HCT116 (cell line): ENCODE results near the gene NXF1. TPM values are rescaled to one million over a fixed set of nuclear protein-coding genes. Genes with fewer than 3 reads are reported as not detected.

ENCODE experiments used
- ATAC-seq: fragments of 200-7000 bp; cut with Tn5 transposase; 2 replicates; pipeline ENCODE4 v1.9.1; 2020; ENCODE audit warnings: mild to moderate bottlenecking, moderate library complexity
- BruUV-seq: library from RNA; stranded (reverse); fragments of 400-500 nt; replicated peaks from 2 replicates; lab custom pipeline; 2021; lab: Mats Ljungman, UMichigan
- CTCF ChIA-PET: fragments of 300-600 bp; sonication (Branson Sonifier 250); formaldehyde crosslinking; loops from one replicate; lab custom pipeline; 2021; ENCODE audit warnings: antibody characterized with exemption; lab: Charles Lee
- POLR2A ChIA-PET: fragments of 300-600, 350-600 bp; sonication (Branson Sonifier 250); formaldehyde crosslinking; loops from one replicate; lab custom pipeline; 2021; ENCODE audit warnings: antibody characterized with exemption; lab: Charles Lee
- RAD21 ChIA-PET, 2 experiments: fragments of 300-600 bp; sonication (Branson Sonifier 250); formaldehyde crosslinking; loops; one replicate each; lab custom pipeline; 2023; ENCODE audit warnings: low total read pairs in 2 of 2; ENCODE audit not compliant: uncharacterized antibody in 2 of 2, unreplicated experiment in 2 of 2, low non-redundant PET in 1 of 2; lab: Charles Lee
- DNase-seq: peaks from one replicate; pipeline ENCODE4 v3.0.0-alpha.2; 2010; ENCODE audit warnings: low read depth, low spot score
- H2AFZ ChIP-seq: fragments of 200-600 bp; shearing (Covaris generic), sonication (generic); 2 replicates; pipeline ENCODE4 v1.6.1; 2017; ENCODE audit warnings: low read depth, mixed run types, mixed read lengths, antibody characterized with exemption, low read length; ENCODE audit not compliant: poor library complexity, severe bottlenecking
- H3K27ac ChIP-seq: 2 replicates; pipeline ENCODE4 v1.5.1; 2012; ENCODE audit warnings: low read depth, low read length
- H3K27me3 ChIP-seq: fragments of 200-600 bp; sonication (generic); 2 replicates; pipeline ENCODE4 v1.6.1; 2016; ENCODE audit warnings: mixed run types, low read length, mixed read lengths; ENCODE audit not compliant: insufficient read depth
- H3K36me3 ChIP-seq, 2 experiments: fragments of 200-500 bp in 1 of 2; fragments of 200-600 bp in 1 of 2; sonication (Bioruptor generic) in 1 of 2; sonication (generic) in 1 of 2; 2 replicates each; pipeline versions ENCODE4 v1.5.1 to v1.6.1; 2014 to 2016; ENCODE audit warnings: low read length in 2 of 2, inconsistent platforms in 1 of 2, mixed read lengths in 1 of 2, mixed run types in 1 of 2; ENCODE audit not compliant: insufficient read depth in 2 of 2, control insufficient read depth in 1 of 2
- H3K4me1 ChIP-seq, 2 experiments: fragments of 200-600 bp in 1 of 2; sonication (generic) in 1 of 2; 2 replicates each; pipeline versions ENCODE4 v1.5.1 to v1.6.1; 2012 to 2017; ENCODE audit warnings: low read length in 2 of 2, inconsistent platforms in 1 of 2, mild to moderate bottlenecking in 1 of 2, mixed read lengths in 1 of 2, mixed run types in 1 of 2, moderate library complexity in 1 of 2; ENCODE audit not compliant: insufficient read depth in 2 of 2, control insufficient read depth in 1 of 2
- H3K4me2 ChIP-seq: fragments of 200-600 bp; sonication (generic); 2 replicates; pipeline ENCODE4 v1.6.1; 2017; ENCODE audit warnings: mixed run types, low read length, mixed read lengths
- H3K4me3 ChIP-seq, 2 experiments: fragments of 200-600 bp in 1 of 2; sonication (generic) in 1 of 2; replicated peaks in 1 of 2; 2 replicates each; pipeline ENCODE4 v1.5.1; 2011 to 2016; ENCODE audit warnings: low read length in 2 of 2, control low read depth in 1 of 2, low read depth in 1 of 2, mild to moderate bottlenecking in 1 of 2, mixed read lengths in 1 of 2, mixed run types in 1 of 2
- H3K79me2 ChIP-seq: fragments of 200-600 bp; sonication (generic); 2 replicates; pipeline ENCODE4 v1.6.1; 2017; ENCODE audit warnings: mild to moderate bottlenecking, mixed run types, low read length, moderate library complexity, mixed read lengths; ENCODE audit not compliant: insufficient read depth
- H3K9ac ChIP-seq: fragments of 200-600 bp; sonication (generic); 2 replicates; pipeline ENCODE4 v1.6.1; 2016; ENCODE audit warnings: low read length, mixed read lengths
- H3K9me2 ChIP-seq: fragments of 200-600 bp; sonication (generic), shearing (Covaris generic); 2 replicates; pipeline ENCODE4 v1.6.1; 2017; ENCODE audit warnings: mixed run types, mild to moderate bottlenecking, moderate library complexity; ENCODE audit not compliant: insufficient read depth
- H3K9me3 ChIP-seq, 2 experiments: fragments of 200-500 bp in 1 of 2; fragments of 200-600 bp in 1 of 2; sonication (Bioruptor generic) in 1 of 2; sonication (generic) in 1 of 2; 2 replicates each; pipeline ENCODE4 v1.6.1; 2014 to 2017; ENCODE audit warnings: low read length in 2 of 2, mixed read lengths in 2 of 2, inconsistent platforms in 1 of 2, low read depth in 1 of 2, mild to moderate bottlenecking in 1 of 2, mixed run types in 1 of 2, moderate library complexity in 1 of 2; ENCODE audit not compliant: control insufficient read depth in 1 of 2, insufficient read depth in 1 of 2
- H4K20me1 ChIP-seq: fragments of 200-600 bp; sonication (generic), shearing (Covaris generic); 2 replicates; pipeline ENCODE4 v1.6.1; 2017; ENCODE audit warnings: mixed run types, mild to moderate bottlenecking, moderate library complexity; ENCODE audit not compliant: insufficient read depth
- ATF3 ChIP-seq: IDR thresholded peaks from 2 replicates; pipeline ENCODE4 v1.6.1; 2012
- CTCF ChIP-seq, 3 experiments: fragments of 200-600 bp in 1 of 3; sonication (generic) in 1 of 3; IDR thresholded peaks in 2 of 3; conservative IDR thresholded peaks in 1 of 3; 2 replicates each; pipeline ENCODE4 v1.5.1; 2012 to 2017; ENCODE audit warnings: low read depth in 2 of 3, low read length in 2 of 3, antibody characterized with exemption in 1 of 3, borderline replicate concordance in 1 of 3, control low read depth in 1 of 3, mild to moderate bottlenecking in 1 of 3, mixed read lengths in 1 of 3, mixed run types in 1 of 3, moderate library complexity in 1 of 3; ENCODE audit not compliant: insufficient read depth in 1 of 3
- EGR1 ChIP-seq: IDR thresholded peaks from 2 replicates; pipeline ENCODE4 v1.6.1; 2012; ENCODE audit warnings: low read depth
- ELF1 ChIP-seq: IDR thresholded peaks from 2 replicates; pipeline ENCODE4 v1.6.1; 2012; ENCODE audit warnings: low read depth, borderline replicate concordance
- EZH2 ChIP-seq: fragments of 200-600 bp; sonication (generic); IDR thresholded peaks from 2 replicates; pipeline ENCODE4 v1.6.1; 2017; ENCODE audit warnings: antibody characterized with exemption, mixed run types
- EZH2phosphoT487 ChIP-seq: fragments of 200-600 bp; IDR thresholded peaks from 2 replicates; pipeline ENCODE4 v1.6.1; 2018; ENCODE audit warnings: antibody characterized with exemption, borderline replicate concordance
- FOSL1 ChIP-seq: IDR thresholded peaks from 2 replicates; pipeline ENCODE4 v1.6.1; 2012; ENCODE audit warnings: low read depth
- JUND ChIP-seq: IDR thresholded peaks from 2 replicates; pipeline ENCODE4 v1.6.1; 2012
- POLR2A ChIP-seq: IDR thresholded peaks from 2 replicates; pipeline ENCODE4 v1.7.0; 2011; ENCODE audit warnings: borderline replicate concordance; ENCODE audit not compliant: insufficient read depth, insufficient read length; ENCODE audit errors: extremely low read depth
- POLR2AphosphoS5 ChIP-seq: IDR thresholded peaks from 2 replicates; pipeline ENCODE4 v1.6.1; 2011; ENCODE audit warnings: mild to moderate bottlenecking, low read depth, low read length, moderate library complexity
- RAD21 ChIP-seq: IDR thresholded peaks from 2 replicates; pipeline ENCODE4 v1.6.1; 2012; ENCODE audit warnings: low read depth, mild to moderate bottlenecking
- REST ChIP-seq: IDR thresholded peaks from 2 replicates; pipeline ENCODE4 v1.6.1; 2012; ENCODE audit warnings: low read depth
- YY1 ChIP-seq: IDR thresholded peaks from 2 replicates; pipeline ENCODE4 v1.6.1; 2011; ENCODE audit warnings: low read length, low read depth, moderate library complexity, mild to moderate bottlenecking; ENCODE audit not compliant: insufficient replicate concordance; ENCODE audit errors: extremely low read depth
- ZBTB33 ChIP-seq: IDR thresholded peaks from 2 replicates; pipeline ENCODE4 v1.6.1; 2011; ENCODE audit warnings: mild to moderate bottlenecking, low read length, moderate library complexity; ENCODE audit not compliant: insufficient replicate concordance; ENCODE audit errors: extremely low read depth
- ZNF274 ChIP-seq: fragments of 200-500 bp; sonication (Bioruptor generic); IDR thresholded peaks from 2 replicates; pipeline ENCODE4 v1.6.1; 2014; ENCODE audit warnings: mild to moderate bottlenecking, low read depth, low read length, inconsistent platforms
- intact Hi-C: fragments of 100-400 bp; cut with micrococcal nuclease; formaldehyde crosslinking; loops from 2 replicates; pipeline ENCODE4 v1.10.0; 2022
- total RNA-seq: library from RNA; stranded (reverse); gene quantifications from one replicate; pipeline ENCODE4 v1.2.1, GENCODE V29; 2021; ENCODE audit not compliant: unreplicated experiment
- TF ChIP-seq, protein P1 (sequence below): IDR thresholded peaks from 2 replicates; pipeline ENCODE4 v1.6.1; 2012

Gene NXF1
- total RNA-seq, 1 experiment from 2014 or later, result 55.5 TPM

GRCh38 chr11:62847767-62848314, 42.6 kb upstream of the NXF1 start:
- POLR2A ChIA-PET, result interaction anchor here (1.0 to 4.1 kb wide), 2 partner anchors 16 to 26 kb away, joined by 3 to 17 read pairs; partner anchors contain the start of genes STX5 and TEX54
- H3K9me3 ChIP-seq, result no peaks in the 10 kb centered on the region
- no peak overlapping the region for H3K4me3 ChIP-seq
- no peak overlapping the region for H3K4me2 ChIP-seq
- CTCF ChIA-PET, result no interaction called here
- DNase-seq, result no peak
- H2AFZ ChIP-seq, result no peak overlapping the region
- no peak for ATAC-seq
- RAD21 ChIA-PET, result interaction anchor here in 1 of 2 experiments (0.6 kb wide), 1 partner anchor 1164 kb away, joined by 3 read pairs; no protein-coding TSS in a partner anchor
- no peaks in the 10 kb centered on the region for H3K27me3 ChIP-seq
- no peaks in the 10 kb centered on the region for H3K9me2 ChIP-seq
- H3K36me3 ChIP-seq, result peaks cover 9 to 10% of the 10 kb centered on the region in 2 experiments; a peak in 3 of 4 replicates
- no TSS peak for BruUV-seq
- intact Hi-C loops, result no loop called here
- peaks cover 10% of the 10 kb centered on the region; the same call in 1 of the 2 replicates for H4K20me1 ChIP-seq
- H3K27ac ChIP-seq, result no peak overlapping the region
- no peak overlapping the region for H3K9ac ChIP-seq
- TF ChIP-seq ZNF274 (no peak), JUND (no peak), EZH2phosphoT487 (no peak), POLR2A (no peak), POLR2AphosphoS5 (no peak), ATF3 (no peak), EZH2 (no peak), FOSL1 (no peak), YY1 (no peak), REST (no peak), ZBTB33 (no peak), CTCF (IDR thresholded peaks at IDR 0.05 in 2 of 3, conservative IDR thresholded peaks at IDR 0.05 in 1 of 3; ENCODE audit: borderline replicate concordance in 1 of 3, insufficient read depth in 1 of 3, low read depth in 2 of 3, low read length in 2 of 3) (no peak), ELF1 (no peak), RAD21 (no peak), EGR1 (no peak)
- TF ChIP-seq, protein P1, sequence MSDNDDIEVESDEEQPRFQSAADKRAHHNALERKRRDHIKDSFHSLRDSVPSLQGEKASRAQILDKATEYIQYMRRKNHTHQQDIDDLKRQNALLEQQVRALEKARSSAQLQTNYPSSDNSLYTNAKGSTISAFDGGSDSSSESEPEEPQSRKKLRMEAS, result no peak
- peaks cover 9% of the 10 kb centered on the region for H3K79me2 ChIP-seq
- peaks cover 20 to 38% of the 10 kb centered on the region in 2 experiments; a peak in 3 of 4 replicates for H3K4me1 ChIP-seq
